ENCODE data around the gene KCTD7.

- TF ChIP-seq POLR2A (IDR thresholded peaks at IDR 0.05; ENCODE audit: low read length): no peak
- no peak for TF ChIP-seq REST (IDR thresholded peaks at IDR 0.05)
- no peak for TF ChIP-seq HOXA7 (CRISPR knock-in tag; IDR thresholded peaks at IDR 0.05)
These were observed 11.1 kb downstream of the KCTD7 start for GRCh38 chr7:66639773-66640172.
